GM18526 (cell line): ENCODE data around the gene P4HA3.

Experiments
- POLR2A ChIP-seq: IDR thresholded peaks from 3 replicates; pipeline ENCODE4 v1.6.1; 2011; ENCODE audit not compliant: insufficient read length; ENCODE audit errors: extremely low read depth

P4HA3 gene

DNA sequence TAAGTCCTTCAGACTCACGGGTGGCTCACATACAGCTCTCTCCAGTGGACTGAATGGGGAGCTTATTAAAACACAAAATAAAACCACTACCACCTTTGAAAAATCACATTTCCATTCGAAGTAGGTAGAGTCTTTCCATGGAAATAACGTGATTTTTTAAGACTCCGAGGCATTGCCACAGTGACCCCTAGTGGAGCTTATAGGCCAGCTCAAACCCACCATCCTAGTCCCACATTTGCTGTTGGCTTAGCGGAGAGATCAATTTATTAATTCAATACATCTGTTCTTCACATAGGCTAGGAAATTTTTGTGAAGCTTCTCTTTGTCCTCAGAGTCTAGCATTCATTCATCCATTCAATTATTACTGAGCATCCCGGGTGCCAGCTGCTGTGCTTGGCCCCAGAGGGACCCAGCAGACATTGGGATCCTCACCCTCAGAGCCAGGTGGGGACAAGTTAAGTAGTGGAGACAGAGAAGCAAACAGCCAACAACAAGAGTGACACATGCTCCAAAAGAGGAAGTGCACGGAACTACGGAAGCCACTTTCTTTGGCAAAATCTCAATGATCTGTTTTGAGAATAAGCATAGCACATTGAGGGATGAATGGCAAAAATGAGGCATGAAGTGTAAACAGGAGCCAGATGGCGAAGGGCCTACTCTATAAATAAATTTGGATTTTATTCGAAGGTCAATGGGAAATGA lies 10.2 kb upstream of the P4HA3 start:
- no peak for TF ChIP-seq POLR2A

DNA sequence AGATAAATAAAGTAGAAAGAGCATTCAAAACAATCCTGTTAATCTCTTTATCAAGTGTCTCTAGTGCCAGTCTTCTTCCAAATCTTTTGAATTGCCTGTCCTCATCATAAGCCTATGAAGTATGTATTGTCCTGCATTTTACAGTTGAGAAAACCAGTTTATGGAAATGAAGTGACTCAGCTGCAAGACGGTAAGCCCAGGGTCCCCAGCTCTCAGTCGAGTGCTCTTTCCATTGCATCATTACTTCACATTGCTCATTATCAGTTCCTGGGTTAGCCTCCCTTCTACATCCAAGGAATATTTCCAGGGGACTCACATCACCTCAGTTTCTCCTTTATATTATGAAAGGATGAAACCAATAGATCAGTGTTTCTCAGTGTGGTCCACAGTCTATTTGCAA lies 9.1 kb upstream of the P4HA3 start:
- no peak for TF ChIP-seq POLR2A

DNA sequence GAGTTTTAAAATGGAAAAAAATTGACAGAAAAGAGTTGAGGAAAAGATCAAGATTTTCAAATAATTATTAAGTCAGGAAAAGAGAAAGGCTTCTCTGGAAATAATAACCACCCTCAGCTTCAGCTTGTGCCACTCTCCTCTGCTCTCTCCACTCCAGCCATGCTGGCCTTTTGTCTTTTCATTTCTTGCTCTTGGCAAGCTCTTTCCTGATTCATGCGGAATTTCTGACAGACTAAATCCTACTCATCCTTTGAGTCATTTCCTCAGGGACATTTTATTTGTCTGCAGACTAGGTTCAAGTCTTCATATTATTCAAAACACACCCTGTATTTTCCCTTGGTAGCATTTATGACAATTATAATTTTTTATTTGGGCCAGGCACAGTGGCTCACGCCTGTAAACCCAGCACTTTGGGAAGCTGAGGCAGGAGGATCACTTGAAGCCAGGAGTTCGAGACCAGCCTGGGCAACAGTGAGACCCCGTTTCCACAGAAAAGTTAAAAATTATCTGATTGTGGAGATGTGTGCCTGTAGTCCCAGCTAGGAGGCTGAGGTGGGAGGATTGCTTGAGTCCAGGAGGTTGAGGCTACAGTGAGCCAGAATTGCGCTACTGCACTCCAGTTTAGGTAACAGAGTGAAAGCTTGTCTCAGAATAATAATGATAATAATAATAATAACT lies 7.8 kb upstream of the P4HA3 start:
- TF ChIP-seq POLR2A, result no peak

DNA sequence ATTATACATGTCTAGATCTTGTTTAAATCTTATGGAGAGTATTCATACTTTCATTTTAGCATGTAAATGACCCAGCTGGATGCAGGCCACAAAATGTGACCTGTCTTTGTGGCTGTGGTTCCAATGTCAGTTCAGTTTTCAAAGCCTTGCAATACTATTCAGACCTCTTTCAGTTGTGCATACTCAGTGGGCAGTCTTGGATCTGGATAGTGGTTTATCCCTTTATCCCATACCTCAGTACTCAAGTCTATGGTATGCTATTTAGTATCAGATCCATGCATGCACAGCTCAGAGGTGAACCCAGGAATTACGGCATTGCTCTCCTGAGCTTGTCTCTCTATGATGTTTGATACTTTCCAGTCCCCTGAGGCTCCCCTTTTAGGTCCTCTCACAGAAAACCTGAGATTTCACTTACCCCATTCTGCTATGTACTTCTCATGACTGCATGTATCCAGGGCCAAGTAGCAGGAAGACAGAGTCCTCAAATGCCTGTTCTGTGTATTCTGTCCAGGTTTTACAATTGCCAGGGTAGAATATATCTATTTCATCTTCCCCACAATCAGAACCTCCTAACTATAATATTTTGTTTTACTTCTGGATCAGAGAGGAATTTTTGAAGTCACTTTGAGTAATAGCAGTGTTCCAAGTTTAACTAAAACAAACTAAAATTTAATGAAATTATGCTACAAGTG lies 6.9 kb upstream of the P4HA3 start:
- TF ChIP-seq POLR2A, result no peak

DNA sequence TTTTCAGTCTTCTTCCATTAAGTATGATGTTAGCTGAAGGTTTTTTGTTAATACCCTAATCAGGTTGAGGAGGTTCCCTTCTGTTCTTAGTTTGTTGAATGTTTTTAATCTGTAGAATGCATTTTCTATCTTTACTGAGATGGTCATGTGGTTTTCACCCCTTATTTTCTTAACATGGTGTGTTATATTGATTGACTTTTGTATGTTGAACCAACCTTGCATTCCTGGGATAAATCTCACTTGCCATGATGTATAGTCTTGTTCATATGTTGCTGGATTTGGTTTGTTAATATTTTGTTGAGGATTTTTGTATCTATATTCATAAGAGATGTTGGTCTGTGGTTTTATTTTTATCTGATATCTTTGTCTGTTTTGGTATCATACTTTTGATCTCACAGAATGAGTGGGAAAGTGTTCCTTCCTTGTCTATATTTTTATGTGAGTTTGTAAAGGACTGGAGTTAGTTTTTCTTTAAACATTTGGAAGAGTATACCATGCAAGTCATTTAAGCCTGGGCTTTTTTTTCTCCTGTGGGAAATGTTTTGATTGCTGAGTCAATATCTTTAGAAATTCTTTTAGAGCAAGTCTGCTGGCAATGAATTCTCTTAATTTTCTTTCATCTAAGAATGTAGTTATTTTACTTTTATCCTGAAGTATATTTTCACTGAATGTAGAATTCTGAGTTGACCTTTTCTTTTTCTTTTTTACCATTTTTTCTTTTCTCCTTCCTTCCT lies 5.5 kb upstream of the P4HA3 start:
- no peak for TF ChIP-seq POLR2A

DNA sequence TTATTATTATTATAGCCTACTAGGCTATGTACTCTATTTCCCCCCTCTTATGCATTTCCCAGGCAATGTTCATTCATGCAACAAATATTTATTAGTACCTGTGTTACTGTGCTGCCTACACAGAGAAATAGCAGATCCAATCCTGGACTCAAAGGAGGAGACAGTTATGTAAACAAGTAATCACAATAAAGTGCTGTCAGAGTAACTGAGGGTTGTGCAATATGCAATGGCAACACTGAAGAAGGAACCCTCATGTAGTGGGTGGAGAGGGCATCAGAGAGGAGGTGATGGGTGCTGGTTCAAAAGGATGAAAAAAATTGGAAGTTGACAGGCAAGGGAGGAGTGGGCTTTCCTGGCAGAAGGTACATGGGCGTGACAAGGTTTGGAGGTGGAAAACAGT lies 886 bp upstream of the P4HA3 start:
- TF ChIP-seq POLR2A, result no peak

DNA sequence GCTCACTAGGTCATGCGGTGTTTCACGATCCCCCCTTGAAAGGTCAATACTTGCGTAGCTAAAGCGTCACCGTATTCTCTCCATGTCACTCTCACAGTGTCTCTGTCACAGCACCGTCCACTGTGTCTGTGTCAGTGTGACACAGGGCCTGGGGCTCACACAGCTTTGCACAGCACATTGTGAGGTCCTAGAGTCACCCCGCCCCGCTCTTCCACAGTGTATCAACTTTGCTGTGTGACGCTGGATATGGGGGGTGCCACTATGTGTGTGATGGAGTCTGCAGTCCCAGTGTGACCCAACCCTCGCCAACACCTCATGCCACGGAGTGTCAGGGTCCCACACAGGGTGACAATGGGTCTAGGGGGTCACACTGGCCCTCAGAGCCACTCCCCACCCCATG lies 583 bp downstream of the P4HA3 start:
- TF ChIP-seq POLR2A, result no peak

DNA sequence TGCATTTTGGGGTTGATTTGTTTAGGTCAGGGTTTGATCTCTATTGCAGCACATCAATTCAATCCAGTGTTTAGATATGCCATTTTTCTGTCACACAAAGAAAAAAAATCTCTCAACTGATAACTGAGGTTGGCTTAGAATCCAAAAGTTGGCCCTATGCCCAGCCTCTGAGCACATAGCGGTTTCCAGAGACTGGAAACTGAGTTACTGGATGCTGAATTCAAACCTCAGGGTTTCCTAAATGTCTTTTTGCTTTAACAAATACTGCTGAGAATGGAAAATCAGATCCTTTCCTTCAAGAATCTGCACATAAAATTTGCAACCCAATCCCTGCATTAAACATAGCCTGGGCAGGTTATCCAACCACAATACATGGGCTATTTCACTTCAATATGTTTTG lies 4.0 kb downstream of the P4HA3 start:
- TF ChIP-seq POLR2A, result no peak

DNA sequence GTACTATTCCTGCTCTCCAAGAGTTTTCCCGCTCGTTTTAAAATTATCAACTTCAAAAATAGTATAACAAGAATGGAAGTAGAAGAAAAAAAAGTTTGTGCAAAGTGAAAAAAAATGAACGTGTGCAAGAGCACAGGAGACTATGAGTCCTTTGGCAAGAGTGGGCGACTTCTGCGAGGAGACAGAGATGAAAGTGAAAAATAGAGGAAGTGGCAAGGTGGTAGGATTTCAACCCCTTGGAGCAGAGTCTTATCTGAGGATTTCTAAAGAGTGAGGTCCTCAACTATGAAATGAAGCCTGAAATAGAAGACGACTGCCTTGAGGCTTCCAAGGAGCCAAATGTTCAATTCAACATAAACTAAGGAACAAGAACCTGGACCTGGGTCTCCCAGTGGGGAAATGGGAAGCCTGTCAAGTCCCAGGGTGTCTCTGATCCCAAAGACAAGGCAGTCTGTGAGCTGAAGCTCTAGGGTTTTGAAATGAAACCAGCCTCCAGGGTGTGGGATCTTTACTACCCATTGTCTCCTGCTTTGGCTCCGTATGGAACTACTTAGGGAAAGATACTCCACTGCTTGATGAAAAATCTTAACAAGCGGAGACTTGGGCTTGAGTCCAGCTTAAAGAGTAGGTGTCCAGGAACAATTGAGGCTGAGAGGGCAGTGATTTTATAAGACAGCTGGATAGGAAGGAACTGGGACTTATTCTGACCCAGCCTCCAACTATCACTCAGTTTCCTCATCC lies 4.8 kb downstream of the P4HA3 start:
- no peak for TF ChIP-seq POLR2A

DNA sequence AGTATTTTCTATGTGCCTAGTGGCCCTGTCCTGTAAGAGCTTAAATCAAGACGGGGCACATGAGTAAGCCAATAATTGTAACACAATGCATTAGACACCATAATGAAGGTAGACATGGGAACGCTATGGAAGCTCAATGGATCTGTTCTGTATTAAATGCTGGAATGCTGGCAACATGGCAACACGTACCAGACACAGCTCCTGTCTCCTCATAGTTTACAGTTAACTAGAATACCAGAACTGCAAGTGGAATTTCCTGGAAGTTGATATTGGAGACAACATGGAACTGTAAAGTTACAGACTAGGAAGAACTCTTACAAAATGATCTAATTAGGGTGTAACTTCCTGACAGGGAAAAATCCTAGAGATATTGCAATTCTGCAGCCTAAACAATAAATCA lies 12.4 kb downstream of the P4HA3 start:
- TF ChIP-seq POLR2A, result no peak

DNA sequence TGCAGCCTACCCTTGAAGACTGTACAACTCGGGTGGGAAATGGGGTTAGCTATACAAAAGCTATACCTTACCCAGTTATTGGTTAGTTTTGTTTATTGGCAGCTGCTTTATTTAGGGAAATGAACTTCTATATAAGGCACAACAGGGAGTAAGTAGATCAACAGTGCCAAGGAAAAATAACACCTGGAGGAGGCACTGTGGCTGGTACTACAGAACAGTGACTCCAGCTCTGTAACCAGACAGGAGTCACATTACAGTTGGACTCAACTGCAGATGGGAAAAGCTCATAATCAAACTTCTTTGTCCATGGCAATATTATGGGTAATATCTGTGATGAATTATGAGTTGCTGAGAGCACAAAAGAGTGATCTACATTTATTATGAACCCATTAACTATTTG lies 14.0 kb downstream of the P4HA3 start:
- TF ChIP-seq POLR2A, result no peak

DNA sequence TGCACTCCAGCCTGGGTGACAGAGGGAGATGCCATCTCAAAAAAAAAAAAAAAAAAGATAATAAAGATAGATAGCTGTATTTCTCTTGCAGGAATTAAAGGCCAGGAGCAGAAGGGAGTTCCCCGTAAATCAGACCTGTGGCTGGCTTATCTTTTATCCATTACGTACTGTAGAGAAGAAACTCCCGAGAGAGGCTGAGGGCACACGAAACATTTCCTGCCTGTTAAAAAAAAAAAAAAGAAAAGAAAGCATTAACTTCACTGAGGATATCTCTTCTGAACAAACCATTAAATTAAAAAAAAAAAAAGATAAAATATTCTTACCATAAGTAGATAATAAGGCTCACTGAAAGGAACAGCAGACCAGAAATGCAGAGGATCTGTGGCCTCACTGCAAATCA lies 22.5 kb downstream of the P4HA3 start:
- no peak for TF ChIP-seq POLR2A

DNA sequence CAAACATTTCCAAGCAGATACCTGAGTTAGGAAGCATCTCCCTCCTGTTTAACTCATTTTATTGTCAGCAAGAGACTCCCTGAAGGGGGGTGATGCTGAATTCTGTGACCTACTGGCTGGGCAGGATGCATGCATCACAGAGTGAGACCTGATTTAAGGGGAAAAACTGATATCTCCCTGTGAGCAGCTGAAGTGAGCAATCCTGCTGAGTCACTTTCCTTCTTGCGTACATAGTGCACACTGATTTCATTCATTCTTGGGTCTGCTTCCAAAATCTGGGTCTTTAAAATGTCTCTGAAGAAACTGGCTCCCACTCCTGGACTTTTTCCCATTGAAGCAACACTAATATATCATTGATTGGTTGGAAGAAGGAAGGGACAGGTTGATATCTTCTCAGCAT lies 23.3 kb downstream of the P4HA3 start:
- TF ChIP-seq POLR2A, result no peak

DNA sequence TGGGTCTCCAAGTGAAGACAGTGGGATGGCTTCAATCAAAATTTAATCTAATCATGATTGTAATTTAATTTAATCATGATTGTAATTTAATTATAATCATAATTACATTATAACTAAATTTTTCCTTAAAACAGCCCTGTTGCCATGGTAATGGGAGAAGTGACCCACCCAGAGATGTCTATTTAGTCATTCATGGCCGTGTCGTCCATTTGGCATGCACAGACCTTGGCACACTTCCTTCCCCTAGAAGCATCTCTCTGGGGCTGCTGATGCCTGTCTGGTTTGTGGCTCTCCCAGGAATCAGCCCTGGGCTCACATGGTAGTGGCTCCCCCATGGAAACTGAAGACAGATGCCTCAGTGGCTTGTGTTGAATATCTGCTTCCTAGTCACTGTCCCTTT lies 27.0 kb downstream of the P4HA3 start:
- TF ChIP-seq POLR2A, result no peak

DNA sequence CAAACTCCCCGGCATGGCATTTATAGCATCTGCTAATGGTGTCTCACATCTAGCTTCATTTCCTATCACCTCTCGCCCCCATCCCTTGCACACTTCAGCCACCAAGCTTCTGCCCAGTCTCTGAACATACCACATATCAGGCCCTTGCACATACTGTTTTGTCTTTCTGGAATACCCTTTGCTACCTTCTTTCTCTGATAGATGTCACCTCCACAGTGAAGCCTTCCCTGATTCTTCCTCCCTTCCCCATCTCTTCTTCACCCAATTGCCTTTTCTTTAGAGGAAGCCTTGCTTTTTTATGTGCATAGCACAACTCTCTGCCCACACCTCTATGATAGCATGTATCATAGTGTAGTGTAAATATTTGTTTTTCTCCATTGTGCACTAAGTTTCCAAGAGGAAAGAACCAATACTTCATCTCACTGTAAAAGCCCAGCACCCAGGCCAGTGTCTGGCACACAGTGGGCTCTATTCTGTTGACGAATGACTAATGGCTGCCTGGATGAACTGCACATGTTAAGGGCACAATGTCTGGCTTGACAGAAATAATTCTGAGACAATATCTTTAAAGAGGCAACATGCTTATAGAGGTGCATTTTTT lies 27.8 kb downstream of the P4HA3 start:
- TF ChIP-seq POLR2A, result no peak
